MV-4-11 (cell line): ENCODE results near the gene ACVR2B.

Experiments used
- DNase-seq: peaks from one replicate; lab custom pipeline; 2025; lab: John Stamatoyannopoulos, UW

Gene ACVR2B

DNA sequence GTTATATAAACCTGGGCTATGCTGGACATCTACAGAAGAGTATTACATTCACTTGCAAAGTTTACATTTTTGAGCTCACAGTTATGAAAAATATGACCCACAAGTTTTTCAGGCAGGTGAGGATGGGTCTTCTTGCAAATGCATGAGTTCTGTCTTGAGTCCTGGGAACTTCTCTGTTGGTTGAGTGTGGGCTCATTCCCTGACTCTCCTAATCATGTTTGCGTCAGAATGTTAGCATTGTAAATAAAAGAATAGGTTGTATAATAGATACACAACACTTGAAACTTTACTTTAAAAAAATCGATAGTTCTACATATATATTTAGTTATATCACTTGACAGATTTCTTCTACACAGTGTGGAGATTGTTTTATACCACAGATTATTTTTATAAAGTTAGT is 35.3 kb downstream of the ACVR2B start:
- DNase-seq: no peak

DNA sequence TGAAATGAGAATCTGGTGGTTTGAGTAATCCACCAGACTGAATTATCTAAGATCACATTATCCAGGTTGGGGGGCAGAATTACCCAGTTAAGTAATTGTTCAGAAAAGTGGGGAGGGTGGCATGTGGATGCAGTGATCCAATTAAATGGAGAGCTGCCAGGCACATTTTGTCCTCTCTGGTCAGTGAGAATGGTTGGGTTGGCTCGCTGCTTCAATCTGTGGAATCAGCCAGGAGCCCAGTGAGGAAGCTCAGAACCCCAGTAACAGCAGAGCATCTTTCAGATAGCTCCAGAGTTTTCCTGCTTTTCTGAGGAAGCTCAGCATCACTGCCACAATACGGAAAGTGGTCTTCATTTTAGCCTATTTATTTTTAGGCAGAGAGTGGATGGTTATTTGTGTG is 36.1 kb downstream of the ACVR2B start:
- DNase-seq: no peak

DNA sequence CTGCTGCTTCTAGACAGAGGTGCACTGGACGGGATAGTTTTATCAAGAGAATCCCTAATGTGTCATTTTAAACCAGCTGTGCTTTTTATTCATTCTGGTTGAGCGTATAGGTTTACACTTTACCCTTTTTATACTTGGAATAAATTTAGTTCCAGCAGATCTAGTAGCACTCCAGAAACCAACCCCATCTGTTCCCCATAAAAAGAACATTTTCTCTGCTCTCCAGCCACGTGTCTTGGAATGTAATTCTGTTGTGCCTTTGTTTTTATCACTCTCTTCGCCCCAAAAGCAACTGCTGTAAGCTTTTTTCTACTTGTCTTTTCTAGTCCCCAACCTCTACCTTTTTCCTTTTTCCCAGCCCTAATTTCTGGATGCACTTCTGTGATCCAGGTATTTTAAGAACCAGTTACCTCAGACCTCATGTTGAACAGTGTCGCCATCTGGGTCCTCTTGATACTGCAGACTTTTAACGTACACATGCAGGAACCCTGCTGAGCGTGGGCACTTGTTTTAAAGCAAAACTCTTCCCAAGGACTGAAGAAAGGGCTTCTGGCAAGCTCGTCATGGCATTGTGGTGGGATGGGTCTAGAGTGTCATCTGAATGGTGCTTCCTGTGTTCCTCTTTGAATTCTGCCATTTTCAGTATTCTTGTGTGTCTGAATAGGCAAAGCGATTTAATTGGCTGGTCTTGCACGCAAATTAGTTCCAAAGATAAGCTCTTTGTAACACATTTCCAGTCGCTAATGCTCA is 36.8 kb downstream of the ACVR2B start:
- no peak for DNase-seq

- no peak for DNase-seq
These were observed 37.5 kb downstream of the ACVR2B start for GRCh38 chr3:38491215-38491614.

- DNase-seq: peak; percentile 49
These were observed 39.3 kb downstream of the ACVR2B start for GRCh38 chr3:38493031-38493430.

GRCh38 chr3:38496131-38496910 is 42.6 kb downstream of the ACVR2B start, which contains the start of gene EXOG:
EXOG (plus strand) TSS chr3:38496340; CDS start chr3:38496368, 28 bp downstream.
- peak; percentile 93 for DNase-seq

- DNase-seq: peak; percentile 11
These were observed 43.3 kb downstream of the ACVR2B start for GRCh38 chr3:38497031-38497430.

GRCh38 chr3:38500688-38501417 is 47.2 kb downstream of the ACVR2B start:
- no peak for DNase-seq

GRCh38 chr3:38507120-38507519 is 53.4 kb downstream of the ACVR2B start:
- DNase-seq: peak; percentile 10

- no peak for DNase-seq
These were observed 56.0 kb downstream of the ACVR2B start for GRCh38 chr3:38509732-38510131.

DNA sequence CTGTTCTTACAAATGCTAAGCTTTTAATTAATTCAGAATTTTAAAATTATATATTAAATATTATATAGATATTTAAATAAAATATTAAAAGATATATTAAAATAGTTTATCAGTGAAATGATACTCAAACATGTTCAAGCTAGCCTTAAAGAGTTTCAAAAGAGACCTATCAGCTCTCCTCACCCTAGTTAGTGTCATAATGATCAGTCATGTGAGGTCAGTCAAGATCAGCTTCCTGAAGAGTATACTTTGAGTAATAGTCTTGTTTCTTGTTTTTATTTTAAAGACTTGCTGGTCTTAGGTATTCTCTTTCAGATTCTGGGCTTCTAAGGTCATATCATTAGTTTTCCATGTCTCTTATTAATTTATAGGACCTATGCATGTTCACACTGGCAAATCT is 56.9 kb downstream of the ACVR2B start:
- no peak for DNase-seq

DNA sequence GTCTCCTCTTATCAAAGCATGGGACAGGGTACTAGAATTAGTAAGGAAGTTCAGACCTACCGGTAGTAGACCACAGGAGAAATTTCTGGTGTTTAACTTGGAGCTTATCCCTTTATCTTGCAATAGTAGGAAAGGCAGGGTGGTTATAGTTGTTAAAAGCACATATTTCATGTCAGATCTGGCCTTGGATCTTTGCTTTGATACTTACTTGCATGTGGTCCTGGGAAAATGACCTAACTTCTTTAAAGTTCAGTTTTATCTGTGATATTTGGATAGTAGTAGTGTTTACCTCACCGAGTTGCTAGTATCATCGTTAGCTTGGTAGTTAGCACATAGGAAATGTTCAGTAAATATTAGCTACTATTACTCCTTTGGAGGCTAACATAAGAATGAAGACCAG is 57.9 kb downstream of the ACVR2B start:
- DNase-seq: no peak

DNA sequence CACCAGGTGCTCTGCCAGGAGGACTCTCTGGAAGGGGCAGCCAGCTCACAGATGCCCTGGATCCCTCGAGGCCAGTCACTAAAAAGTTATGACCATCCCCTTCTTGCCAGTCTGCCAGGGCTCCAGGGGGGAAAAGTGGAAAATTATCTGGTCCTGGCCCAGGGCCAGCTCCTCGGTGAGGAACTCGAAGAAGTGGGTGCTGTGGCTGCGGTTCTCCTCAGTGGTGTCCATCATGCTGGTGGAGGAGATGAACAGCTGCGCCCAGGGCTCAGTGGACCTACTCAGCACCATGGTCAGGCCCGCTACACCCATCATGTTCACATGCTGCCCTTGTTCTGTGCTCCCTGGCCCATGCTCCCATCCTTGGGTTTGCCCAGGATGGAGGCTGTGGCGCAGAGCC is 61.7 kb downstream of the ACVR2B start:
- DNase-seq: no peak

- no peak for DNase-seq
These were observed 63.0 kb downstream of the ACVR2B start for GRCh38 chr3:38516669-38517068.

- no peak for DNase-seq
These were observed 65.3 kb downstream of the ACVR2B start for GRCh38 chr3:38519000-38519399.

DNA sequence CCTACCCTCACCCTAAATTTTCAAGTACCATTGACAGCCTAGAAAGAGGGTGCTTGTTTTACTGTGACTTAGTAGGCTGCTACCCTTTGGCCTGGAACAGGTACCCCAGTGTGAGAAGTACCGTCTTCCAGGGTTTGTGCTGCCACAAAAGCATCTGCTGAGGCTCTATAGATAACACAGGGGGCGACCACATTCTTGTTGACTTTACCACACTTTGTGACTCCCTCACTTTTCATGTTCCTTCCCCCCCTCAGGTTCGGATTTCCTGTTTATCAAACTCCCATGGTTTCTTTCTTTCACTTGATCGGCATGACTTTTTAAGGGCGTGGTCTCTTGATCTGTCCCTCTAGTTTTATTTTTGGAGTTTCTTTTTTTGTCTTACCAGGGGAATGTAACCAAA is 66.0 kb downstream of the ACVR2B start:
- no peak for DNase-seq

DNA sequence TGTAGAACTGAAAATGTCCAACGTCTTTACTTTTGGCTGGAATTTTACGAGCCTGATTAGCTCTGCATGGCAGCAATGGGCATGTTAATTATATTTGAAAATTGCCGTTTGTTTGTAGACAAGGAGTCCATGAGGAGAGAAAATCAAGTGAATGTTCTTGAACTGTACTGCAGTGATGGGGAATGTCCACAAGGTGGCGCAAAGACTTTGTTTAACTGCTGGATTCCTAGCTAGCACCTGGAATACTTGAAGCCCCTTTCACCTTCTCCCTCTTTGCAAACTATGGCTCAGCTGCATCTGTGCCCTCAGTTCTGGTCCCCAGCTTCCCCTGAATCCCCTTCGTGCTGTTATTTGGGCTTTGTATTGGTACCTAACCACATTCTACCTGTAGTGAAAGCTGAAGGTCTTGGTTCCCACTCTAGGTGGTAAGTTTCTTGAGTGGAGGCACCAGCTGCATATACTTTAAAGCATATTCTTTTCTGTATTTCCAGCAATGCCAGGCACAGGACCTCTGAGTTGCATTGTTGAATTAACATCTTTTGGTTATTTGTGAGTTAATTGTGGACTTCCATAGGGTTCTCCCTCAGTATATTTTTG is 67.8 kb downstream of the ACVR2B start:
- peak; percentile 44 for DNase-seq

GRCh38 chr3:38522002-38522401 is 68.3 kb downstream of the ACVR2B start:
- no peak for DNase-seq

- DNase-seq: no peak
These were observed 70.5 kb downstream of the ACVR2B start for GRCh38 chr3:38524141-38524739.

GRCh38 chr3:38526792-38527191 is 73.1 kb downstream of the ACVR2B start:
- DNase-seq: no peak

DNA sequence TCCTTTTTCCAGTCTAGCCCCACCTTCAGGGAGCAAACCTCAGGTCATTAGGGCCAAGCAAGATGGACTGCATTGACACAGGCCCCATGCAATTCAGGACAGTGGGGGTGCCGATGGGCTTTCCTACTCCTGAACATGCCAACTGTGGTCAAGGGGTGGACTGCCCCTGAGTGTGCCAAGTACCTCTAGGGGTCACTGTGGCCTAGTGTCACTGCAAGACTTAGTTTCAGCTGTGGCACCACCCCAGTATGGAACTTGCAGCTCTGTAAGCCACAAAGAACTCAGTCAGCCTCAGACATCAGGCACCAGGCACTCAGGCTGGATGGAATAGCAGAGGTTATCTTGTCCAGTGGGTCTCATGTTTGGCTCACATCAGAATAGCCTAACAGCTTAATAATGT is 74.8 kb downstream of the ACVR2B start:
- peak; percentile 25 for DNase-seq

DNA sequence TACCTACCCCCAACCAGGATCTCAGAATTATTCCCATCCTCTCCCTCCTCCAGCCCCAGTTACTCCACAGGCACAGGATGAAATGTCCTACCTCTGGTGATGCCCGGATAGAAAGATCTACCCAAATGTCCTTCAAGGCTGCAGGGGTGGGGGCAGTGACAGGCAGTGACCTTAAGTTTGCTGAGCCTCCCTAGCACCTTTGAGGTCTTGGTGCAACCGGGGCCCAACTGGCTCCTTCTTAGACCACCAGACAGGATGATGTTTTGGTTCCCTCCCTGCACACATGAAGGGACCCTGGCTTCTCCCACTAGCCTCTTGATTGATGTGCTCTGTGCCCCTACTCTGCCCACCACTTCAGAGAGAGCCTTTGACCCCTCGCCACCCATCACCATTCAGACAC is 78.8 kb downstream of the ACVR2B start:
- DNase-seq: no peak
